Liver (tissue), 3 donors: ENCODE measurements around the gene UNKL.

ENCODE experiments used
- JUND ChIP-seq, 2 donors: IDR thresholded peaks; 2 replicates each; pipeline ENCODE4 v1.6.1; 2016; ENCODE audit warnings: antibody characterized with exemption in 2 of 2
- RAD21 ChIP-seq, 2 donors: IDR thresholded peaks; 2 replicates each; pipeline ENCODE4 v1.6.1; 2016; ENCODE audit warnings: antibody characterized with exemption in 2 of 2, mild to moderate bottlenecking in 2 of 2
- YY1 ChIP-seq: IDR thresholded peaks from 2 replicates; pipeline ENCODE4 v1.6.1; 2016; ENCODE audit warnings: antibody characterized with exemption, mild to moderate bottlenecking
- TF ChIP-seq, protein P1 (sequence below): fragments of 150-350 bp; IDR thresholded peaks from 2 replicates; pipeline ENCODE4 v1.5.1; 2017; ENCODE audit warnings: improper control_type of control experiment, low read depth, low read length; ENCODE audit not compliant: missing input control
- donor health status: healthy.
- donor health status: healthy.

DNA sequence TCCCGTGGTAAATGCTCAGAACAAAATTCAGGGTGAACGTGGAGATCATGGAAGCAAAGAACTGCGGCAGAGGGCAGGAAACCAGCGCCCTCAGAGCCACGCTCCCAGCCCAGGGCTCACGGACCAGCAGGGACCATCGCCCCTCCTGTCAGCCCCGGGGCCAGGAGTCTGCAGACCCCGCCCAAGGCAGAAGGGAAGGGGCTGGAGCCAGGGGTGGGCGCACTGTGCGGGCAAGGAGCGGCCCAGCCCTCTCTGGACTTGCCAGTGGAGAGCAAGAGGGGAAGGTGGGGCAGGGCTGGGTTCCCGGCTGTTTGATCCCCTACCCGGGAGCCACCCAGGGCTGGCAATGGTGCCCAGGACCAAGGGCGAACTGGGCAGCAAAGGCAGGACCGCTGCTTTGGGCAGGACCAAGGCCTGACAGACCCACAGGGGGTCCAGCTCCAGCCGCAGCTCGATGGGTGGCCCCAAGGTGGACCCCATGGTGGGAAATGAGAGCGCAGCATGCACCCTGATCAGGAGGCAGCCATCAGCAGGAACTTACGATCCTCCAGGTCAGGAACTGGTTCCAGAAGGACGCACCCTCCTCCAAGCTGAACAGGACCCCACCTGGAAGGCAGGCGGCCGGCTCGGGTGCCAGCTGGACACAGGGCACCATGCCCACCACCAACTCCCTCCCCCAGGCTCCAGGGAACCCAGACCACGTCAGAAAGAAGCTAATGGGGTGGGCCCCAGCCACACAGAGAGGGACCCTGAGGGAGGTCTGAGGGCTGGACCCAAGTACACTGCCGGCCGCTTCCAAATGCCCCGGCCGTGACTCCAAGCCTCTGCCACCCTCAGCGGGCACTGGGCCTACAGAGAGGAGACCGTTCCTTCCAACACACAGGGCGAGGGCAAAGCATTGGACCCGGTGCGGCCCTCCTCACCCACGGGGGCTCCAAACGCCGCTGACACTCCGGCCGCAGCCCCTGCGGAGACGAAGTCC is 41.0 kb upstream of the UNKL start:
- TF ChIP-seq YY1 = no peak
- TF ChIP-seq, protein P1, sequence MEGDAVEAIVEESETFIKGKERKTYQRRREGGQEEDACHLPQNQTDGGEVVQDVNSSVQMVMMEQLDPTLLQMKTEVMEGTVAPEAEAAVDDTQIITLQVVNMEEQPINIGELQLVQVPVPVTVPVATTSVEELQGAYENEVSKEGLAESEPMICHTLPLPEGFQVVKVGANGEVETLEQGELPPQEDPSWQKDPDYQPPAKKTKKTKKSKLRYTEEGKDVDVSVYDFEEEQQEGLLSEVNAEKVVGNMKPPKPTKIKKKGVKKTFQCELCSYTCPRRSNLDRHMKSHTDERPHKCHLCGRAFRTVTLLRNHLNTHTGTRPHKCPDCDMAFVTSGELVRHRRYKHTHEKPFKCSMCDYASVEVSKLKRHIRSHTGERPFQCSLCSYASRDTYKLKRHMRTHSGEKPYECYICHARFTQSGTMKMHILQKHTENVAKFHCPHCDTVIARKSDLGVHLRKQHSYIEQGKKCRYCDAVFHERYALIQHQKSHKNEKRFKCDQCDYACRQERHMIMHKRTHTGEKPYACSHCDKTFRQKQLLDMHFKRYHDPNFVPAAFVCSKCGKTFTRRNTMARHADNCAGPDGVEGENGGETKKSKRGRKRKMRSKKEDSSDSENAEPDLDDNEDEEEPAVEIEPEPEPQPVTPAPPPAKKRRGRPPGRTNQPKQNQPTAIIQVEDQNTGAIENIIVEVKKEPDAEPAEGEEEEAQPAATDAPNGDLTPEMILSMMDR = no peak
- TF ChIP-seq JUND (IDR thresholded peaks at IDR 0.05) = no peak
- no peak for TF ChIP-seq RAD21 (IDR thresholded peaks at IDR 0.05)
